ENCODE measurements around the gene SMOC1. TPM values are rescaled to one million over a fixed set of nuclear protein-coding genes. Genes with fewer than 3 reads are reported as not detected.

SMOC1 gene
- total RNA-seq, 1 donor from 2014 or later, result 10.9 TPM

- Mint-ChIP-seq H3K9me3 (ENCODE audit: low read depth) (no peaks in the 10 kb centered on the region), H3K4me3 (ENCODE audit: low read depth) (no peak overlapping the region), H3K4me1 (ENCODE audit: low read depth) (peaks cover 22% of the 10 kb centered on the region), H3K27me3 (no peaks in the 10 kb centered on the region), H3K36me3 (ENCODE audit: insufficient read depth) (no peaks in the 10 kb centered on the region), H3K27ac (no peak overlapping the region)
- DNase-seq (ENCODE audit: low spot score, unreplicated experiment), result no peak
- TF ChIP-seq CTCF (IDR thresholded peaks at IDR 0.05; ENCODE audit: unreplicated experiment), result no peak
Observed at GRCh38 chr14:69985463-69985862, 106.2 kb downstream of the SMOC1 start.

GRCh38 chr14:69986336-69986735 lies 107.1 kb downstream of the SMOC1 start:
- TF ChIP-seq CTCF (IDR thresholded peaks at IDR 0.05; ENCODE audit: unreplicated experiment), result no peak
- Mint-ChIP-seq H3K27me3 (no peaks in the 10 kb centered on the region), H3K36me3 (ENCODE audit: insufficient read depth) (no peaks in the 10 kb centered on the region), H3K4me1 (ENCODE audit: low read depth) (peaks cover 16% of the 10 kb centered on the region), H3K9me3 (ENCODE audit: low read depth) (no peaks in the 10 kb centered on the region), H3K4me3 (ENCODE audit: low read depth) (no peak overlapping the region), H3K27ac (no peak overlapping the region)
- DNase-seq (ENCODE audit: low spot score, unreplicated experiment), result no peak

- H3K36me3 Mint-ChIP-seq (ENCODE audit: insufficient read depth), result no peaks in the 10 kb centered on the region
- peaks cover 18% of the 10 kb centered on the region for H3K4me1 Mint-ChIP-seq (ENCODE audit: low read depth)
- no peaks in the 10 kb centered on the region for H3K27me3 Mint-ChIP-seq
- no peak overlapping the region for H3K4me3 Mint-ChIP-seq (ENCODE audit: low read depth)
- DNase-seq (ENCODE audit: low spot score, unreplicated experiment), result no peak
- no peak for TF ChIP-seq CTCF (IDR thresholded peaks at IDR 0.05; ENCODE audit: unreplicated experiment)
- no peak overlapping the region for H3K27ac Mint-ChIP-seq
- no peaks in the 10 kb centered on the region for H3K9me3 Mint-ChIP-seq (ENCODE audit: low read depth)
Observed at GRCh38 chr14:69987406-69988121, 108.3 kb downstream of the SMOC1 start.

GRCh38 chr14:69988979-69989378 lies 109.8 kb downstream of the SMOC1 start:
- TF ChIP-seq CTCF (IDR thresholded peaks at IDR 0.05; ENCODE audit: unreplicated experiment), result no peak
- no peak overlapping the region for H3K27ac Mint-ChIP-seq
- no peaks in the 10 kb centered on the region for H3K27me3 Mint-ChIP-seq
- DNase-seq (ENCODE audit: low spot score, unreplicated experiment), result no peak
- H3K9me3 Mint-ChIP-seq (ENCODE audit: low read depth), result no peaks in the 10 kb centered on the region
- no peak overlapping the region for H3K4me3 Mint-ChIP-seq (ENCODE audit: low read depth)
- H3K36me3 Mint-ChIP-seq (ENCODE audit: insufficient read depth), result no peaks in the 10 kb centered on the region
- H3K4me1 Mint-ChIP-seq (ENCODE audit: low read depth), result peaks cover 15% of the 10 kb centered on the region

- Mint-ChIP-seq H3K9me3 (ENCODE audit: low read depth) (no peaks in the 10 kb centered on the region), H3K4me1 (ENCODE audit: low read depth) (peaks cover 15% of the 10 kb centered on the region), H3K36me3 (ENCODE audit: insufficient read depth) (no peaks in the 10 kb centered on the region), H3K27ac (no peak overlapping the region), H3K4me3 (ENCODE audit: low read depth) (no peak overlapping the region), H3K27me3 (no peaks in the 10 kb centered on the region)
- no peak for TF ChIP-seq CTCF (IDR thresholded peaks at IDR 0.05; ENCODE audit: unreplicated experiment)
- no peak for DNase-seq (ENCODE audit: low spot score, unreplicated experiment)
Observed at GRCh38 chr14:69989622-69990021, 110.4 kb downstream of the SMOC1 start.

All from progenitor cell of endocrine pancreas (in vitro differentiated cells).